ENCODE results near the gene CDH9.

CDH9 gene

DNA sequence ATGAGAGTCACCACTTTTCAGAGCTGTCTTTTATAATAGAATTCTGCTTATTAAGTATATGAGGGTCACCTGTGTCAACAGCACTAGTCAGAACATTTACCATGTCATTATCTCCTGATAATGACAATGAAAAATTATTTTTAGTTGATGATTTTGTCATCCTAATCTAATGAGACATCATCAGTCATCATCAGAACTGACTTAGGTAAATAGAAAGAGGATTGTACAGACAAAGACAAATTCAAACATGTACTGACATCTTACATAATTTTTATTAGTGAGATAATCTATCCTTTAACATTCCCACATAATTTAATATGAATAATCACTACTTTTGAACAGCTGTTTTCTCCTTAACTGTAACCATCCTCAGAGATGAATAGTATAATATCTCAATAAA lies 22.6 kb downstream of the CDH9 start:
- no peak for DNase-seq (ENCODE audit: low spot score)
- TF ChIP-seq CTCF (IDR thresholded peaks at IDR 0.05; ENCODE audit: extremely low read depth, insufficient read depth, missing control alignments), result no peak
- in situ Hi-C loops (cut with MboI; ENCODE audit: low pct_unique_long_range_greater_than_20kb, low sequenced_read_pairs, unreplicated experiment), result no loop called here

DNA sequence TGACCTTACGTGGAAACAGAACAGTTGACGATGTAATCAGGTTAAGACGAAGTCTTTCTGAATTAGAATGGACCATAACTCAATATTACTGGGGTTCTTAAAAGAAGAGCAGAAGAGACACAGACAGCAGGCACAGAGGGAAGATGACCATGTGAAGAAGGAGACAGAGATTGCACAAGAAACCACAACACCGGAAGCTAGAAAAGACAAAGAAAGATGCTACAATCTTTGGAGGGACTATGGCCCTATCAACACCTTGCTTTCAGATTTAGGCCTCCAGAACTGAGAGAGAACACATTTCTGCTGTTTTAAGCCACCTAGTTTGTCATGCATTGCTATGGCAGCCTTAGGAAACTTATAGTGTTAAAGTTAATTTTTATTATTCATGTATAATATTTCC lies 27.1 kb downstream of the CDH9 start:
- DNase-seq (ENCODE audit: low spot score), result no peak
- TF ChIP-seq CTCF (IDR thresholded peaks at IDR 0.05; ENCODE audit: extremely low read depth, insufficient read depth, missing control alignments), result no peak
- in situ Hi-C loops (cut with MboI; ENCODE audit: low pct_unique_long_range_greater_than_20kb, low sequenced_read_pairs, unreplicated experiment), result no loop called here

DNA sequence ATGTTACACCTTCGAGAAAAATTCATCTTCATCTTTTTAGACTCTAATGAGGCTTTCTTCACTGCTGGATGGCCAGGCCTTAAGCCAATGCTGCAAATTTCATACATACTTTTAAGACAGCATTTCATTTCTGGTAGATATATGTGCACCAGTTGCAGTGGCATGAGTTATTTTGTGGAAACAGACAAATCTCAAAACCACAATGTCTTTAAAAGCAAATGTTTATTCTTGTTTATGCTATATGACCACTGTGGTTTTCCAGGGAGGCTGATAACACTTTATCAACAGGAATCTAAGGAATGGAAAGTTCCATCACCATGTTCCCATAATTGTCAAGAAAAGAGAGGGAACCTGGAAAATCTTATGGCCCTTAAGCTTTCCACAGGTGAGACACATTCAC lies 27.7 kb downstream of the CDH9 start:
- no peak for TF ChIP-seq CTCF (IDR thresholded peaks at IDR 0.05; ENCODE audit: extremely low read depth, insufficient read depth, missing control alignments)
- in situ Hi-C loops (cut with MboI; ENCODE audit: low pct_unique_long_range_greater_than_20kb, low sequenced_read_pairs, unreplicated experiment), result no loop called here
- no peak for DNase-seq (ENCODE audit: low spot score)

DNA sequence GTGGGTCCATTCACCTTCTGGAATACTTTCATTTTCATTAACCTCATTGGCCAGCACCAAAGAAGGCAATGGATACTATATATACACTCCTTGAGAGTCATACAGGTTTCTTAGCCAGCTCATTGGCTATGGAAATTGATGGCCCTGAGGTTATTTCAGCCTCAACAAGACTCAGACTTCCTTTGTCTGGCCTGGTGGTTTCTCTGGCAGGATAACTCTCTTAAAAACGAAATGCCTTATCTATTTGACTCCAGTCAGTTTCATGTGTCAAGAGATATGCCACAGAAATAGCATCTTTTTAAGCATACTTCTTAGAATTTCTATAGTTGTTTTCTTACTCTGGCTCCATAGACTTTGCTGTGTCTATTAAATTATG lies 28.9 kb downstream of the CDH9 start:
- in situ Hi-C loops (cut with MboI; ENCODE audit: low pct_unique_long_range_greater_than_20kb, low sequenced_read_pairs, unreplicated experiment), result no loop called here
- DNase-seq (ENCODE audit: low spot score), result no peak
- no peak for TF ChIP-seq CTCF (IDR thresholded peaks at IDR 0.05; ENCODE audit: extremely low read depth, insufficient read depth, missing control alignments)

- no peak for DNase-seq (ENCODE audit: low spot score)
- no peak for TF ChIP-seq CTCF (IDR thresholded peaks at IDR 0.05; ENCODE audit: extremely low read depth, insufficient read depth, missing control alignments)
- in situ Hi-C loops (cut with MboI; ENCODE audit: low pct_unique_long_range_greater_than_20kb, low sequenced_read_pairs, unreplicated experiment), result no loop called here
Observed at GRCh38 chr5:27008604-27009539, 29.5 kb downstream of the CDH9 start.

GRCh38 chr5:27007121-27007520 lies 31.3 kb downstream of the CDH9 start:
- no peak for DNase-seq (ENCODE audit: low spot score)
- no peak for TF ChIP-seq CTCF (IDR thresholded peaks at IDR 0.05; ENCODE audit: extremely low read depth, insufficient read depth, missing control alignments)
- in situ Hi-C loops (cut with MboI; ENCODE audit: low pct_unique_long_range_greater_than_20kb, low sequenced_read_pairs, unreplicated experiment), result no loop called here

Data from GM13977 (cell line).